ENCODE data around the gene DUSP14.

Gene DUSP14

GRCh38 chr17:37516127-37516571 is 26.5 kb downstream of the DUSP14 start:
- no peak for DNase-seq (ENCODE audit: low read depth in 3 of 3)

- DNase-seq (ENCODE audit: low read depth in 3 of 3): no peak
Observed at GRCh38 chr17:37517881-37518280, 28.2 kb downstream of the DUSP14 start.

GRCh38 chr17:37518826-37519225 is 29.1 kb downstream of the DUSP14 start:
- DNase-seq (ENCODE audit: low read depth in 3 of 3): no peak

GRCh38 chr17:37519251-37519985 is 29.7 kb downstream of the DUSP14 start:
- DNase-seq (ENCODE audit: low read depth in 3 of 3): no peak

- DNase-seq (ENCODE audit: low read depth in 3 of 3): no peak
Observed at GRCh38 chr17:37520174-37520573, 30.5 kb downstream of the DUSP14 start.

- DNase-seq (ENCODE audit: low read depth in 3 of 3): no peak
Observed at GRCh38 chr17:37521821-37522220, 32.1 kb downstream of the DUSP14 start.

GRCh38 chr17:37523715-37524219 is 34.1 kb downstream of the DUSP14 start:
- DNase-seq (ENCODE audit: low read depth in 3 of 3): no peak

GRCh38 chr17:37527249-37527851 is 37.7 kb downstream of the DUSP14 start:
- DNase-seq (ENCODE audit: low read depth in 3 of 3): no peak

- DNase-seq (ENCODE audit: low read depth in 3 of 3): no peak
Observed at GRCh38 chr17:37530420-37530819, 40.7 kb downstream of the DUSP14 start.

GRCh38 chr17:37532756-37533155 is 43.1 kb downstream of the DUSP14 start:
- DNase-seq (ENCODE audit: low read depth in 3 of 3): no peak

GRCh38 chr17:37535906-37536305 is 46.2 kb downstream of the DUSP14 start:
- no peak for DNase-seq (ENCODE audit: low read depth in 3 of 3)

GRCh38 chr17:37538981-37539659 is 49.4 kb downstream of the DUSP14 start:
- DNase-seq (ENCODE audit: low read depth in 3 of 3): no peak

- DNase-seq (ENCODE audit: low read depth in 3 of 3): no peak
Observed at GRCh38 chr17:37541880-37542660, 52.4 kb downstream of the DUSP14 start.

- DNase-seq (ENCODE audit: low read depth in 3 of 3): no peak
Observed at GRCh38 chr17:37543637-37544052, 54.0 kb downstream of the DUSP14 start.

GRCh38 chr17:37545486-37545885 is 55.8 kb downstream of the DUSP14 start:
- no peak for DNase-seq (ENCODE audit: low read depth in 3 of 3)

GRCh38 chr17:37546302-37546701 is 56.6 kb downstream of the DUSP14 start:
- DNase-seq (ENCODE audit: low read depth in 3 of 3): no peak

GRCh38 chr17:37547986-37548385 is 58.3 kb downstream of the DUSP14 start:
- no peak for DNase-seq (ENCODE audit: low read depth in 3 of 3)

- no peak for DNase-seq (ENCODE audit: low read depth in 3 of 3)
Observed at GRCh38 chr17:37551788-37552187, 62.1 kb downstream of the DUSP14 start.

GRCh38 chr17:37553401-37553966 is 63.8 kb downstream of the DUSP14 start:
- DNase-seq (ENCODE audit: low read depth in 3 of 3): no peak

GRCh38 chr17:37555386-37555785 is 65.7 kb downstream of the DUSP14 start:
- no peak for DNase-seq (ENCODE audit: low read depth in 3 of 3)

GRCh38 chr17:37557482-37557881 is 67.8 kb downstream of the DUSP14 start:
- no peak for DNase-seq (ENCODE audit: low read depth in 3 of 3)

- no peak for DNase-seq (ENCODE audit: low read depth in 3 of 3)
Observed at GRCh38 chr17:37558299-37558698, 68.6 kb downstream of the DUSP14 start.

Measured in stimulated activated CD4-positive, alpha-beta T cell treated with anti-CD3 and anti-CD28 coated beads, TNF-alpha, amount 100 ng/mL, for 48 hours (primary cell).